Loucy (cell line): ENCODE measurements around the gene CD4.

Experiments
- CTCF ChIP-seq: fragments of 200-600 bp; sonication (generic); conservative IDR thresholded peaks from 2 replicates; pipeline ENCODE4 v1.5.1; 2014; ENCODE audit warnings: mild to moderate bottlenecking, antibody characterized with exemption, low read length
- EZH2phosphoT487 ChIP-seq: fragments of 200-600 bp; IDR thresholded peaks from 2 replicates; pipeline ENCODE4 v1.6.1; 2018; ENCODE audit warnings: antibody characterized with exemption, mild to moderate bottlenecking, moderate library complexity, borderline replicate concordance

- no peak for TF ChIP-seq CTCF
- no peak for TF ChIP-seq EZH2phosphoT487
Observed at GRCh38 chr12:6858799-6859198, 69.5 kb downstream of the CD4 start.
